ENCODE results near the gene ALOX5. TPM values are rescaled to one million over a fixed set of nuclear protein-coding genes. Genes with fewer than 3 reads are reported as not detected.

Gene ALOX5
- total and polyA plus RNA-seq, 2 experiments from 2014 or later = 3.7 to 5.4 TPM

GRCh38 chr10:45456822-45457221 is 82.8 kb downstream of the ALOX5 start:
- Mint-ChIP-seq H3K36me3 (ENCODE audit: low read depth) (peaks cover 5% of the 10 kb centered on the region; the same call in 1 of the 3 replicates), H3K9me3 (no peaks in the 10 kb centered on the region), H3K27ac (no peak overlapping the region), H3K4me3 (no peak overlapping the region), H3K4me1 (no peaks in the 10 kb centered on the region), H3K27me3 (ENCODE audit: insufficient read depth, low read depth, poor library complexity) (peaks cover 4% of the 10 kb centered on the region)
- Histone ChIP-seq H4K20me1 (replicated peaks; ENCODE audit: insufficient read depth) (0 out of 2 replicates have a peak, but pooled peaks cover 3% of the 10 kb centered on the region), H3K79me2 (replicated peaks; ENCODE audit: insufficient read depth) (no peaks in the 10 kb centered on the region), H3K27ac (ENCODE audit: low read depth) (no peak overlapping the region), H3K4me1 (ENCODE audit: insufficient read depth) (no peaks in the 10 kb centered on the region), H3K36me3 (ENCODE audit: insufficient read depth) (no peaks in the 10 kb centered on the region), H3K4me3 (no peak overlapping the region), H3K4me2 (no peak overlapping the region), H2AFZ (no peak overlapping the region), H3F3A (replicated peaks; ENCODE audit: low read depth) (no peaks in the 10 kb centered on the region), H3K27me3 (ENCODE audit: insufficient read depth) (no peaks in the 10 kb centered on the region), H3K9me2 (ENCODE audit: insufficient read depth) (no peaks in the 10 kb centered on the region)
- DNase-seq (ENCODE audit: low spot score) (no peak), ATAC-seq (no peak)
- TF ChIP-seq CREB1 (CRISPR knock-in tag; IDR thresholded peaks at IDR 0.05; ENCODE audit: low read depth) = no peak
- TF ChIP-seq STAT1 (IDR thresholded peaks at IDR 0.05; ENCODE audit: unreplicated experiment) = no peak
- no peak for TF ChIP-seq ZNF114 (CRISPR knock-in tag; IDR thresholded peaks at IDR 0.05)
- no peak for TF ChIP-seq EZH2 (IDR thresholded peaks at IDR 0.05; ENCODE audit: low read depth, unreplicated experiment)
- no peak for TF ChIP-seq CTCF (conservative IDR thresholded peaks at IDR 0.05; ENCODE audit: low read depth in 2 of 2)
- TF ChIP-seq ETS1 (IDR thresholded peaks at IDR 0.05) = no peak
- TF ChIP-seq POLR2AphosphoS5 (IDR thresholded peaks at IDR 0.05; ENCODE audit: low read depth) = no peak
- no peak for TF ChIP-seq ZNF462 (CRISPR knock-in tag; IDR thresholded peaks at IDR 0.05)
- TF ChIP-seq JUNB (IDR thresholded peaks at IDR 0.05; ENCODE audit: unreplicated experiment) = no peak
- TF ChIP-seq EZH2phosphoT487 (IDR thresholded peaks at IDR 0.05; ENCODE audit: unreplicated experiment) = no peak
- TF ChIP-seq ZNF331 (CRISPR knock-in tag; IDR thresholded peaks at IDR 0.05; ENCODE audit: low read depth) = no peak
- TF ChIP-seq NANOG (IDR thresholded peaks at IDR 0.05; ENCODE audit: borderline replicate concordance) = no peak
- TF ChIP-seq REST (IDR thresholded peaks at IDR 0.05; ENCODE audit: unreplicated experiment) = no peak

Data from GM23338 (cell line).